GM21528 (cell line): ENCODE results near the gene STPG4.

Source experiments
- ATAC-seq: cut with Tn5 transposase; IDR thresholded peaks from one replicate; pipeline ENCODE4 v1.9.1; 2021; ENCODE audit warnings: mild to moderate bottlenecking, moderate library complexity; ENCODE audit not compliant: unreplicated experiment, low FRiP score

STPG4 gene

DNA sequence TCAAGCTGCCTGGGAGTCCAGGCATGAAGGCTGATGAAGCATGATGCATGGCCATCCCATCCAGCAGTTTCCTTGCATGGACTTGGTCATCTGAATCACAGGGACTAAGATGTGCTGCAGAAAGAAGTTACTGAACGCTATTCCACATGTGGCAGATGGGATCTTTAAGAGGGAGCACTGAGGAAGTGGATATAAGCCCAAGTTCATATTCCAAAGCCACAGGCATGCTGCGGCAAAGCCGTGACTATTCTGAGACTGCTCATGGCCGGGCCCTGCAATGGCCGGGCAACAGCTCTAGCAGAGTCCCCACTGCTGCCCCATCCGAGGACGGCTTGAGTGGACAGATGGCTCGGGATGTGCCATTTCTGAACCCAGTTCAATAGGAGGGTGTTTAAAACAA lies 61.5 kb downstream of the STPG4 start:
- ATAC-seq, result no peak

DNA sequence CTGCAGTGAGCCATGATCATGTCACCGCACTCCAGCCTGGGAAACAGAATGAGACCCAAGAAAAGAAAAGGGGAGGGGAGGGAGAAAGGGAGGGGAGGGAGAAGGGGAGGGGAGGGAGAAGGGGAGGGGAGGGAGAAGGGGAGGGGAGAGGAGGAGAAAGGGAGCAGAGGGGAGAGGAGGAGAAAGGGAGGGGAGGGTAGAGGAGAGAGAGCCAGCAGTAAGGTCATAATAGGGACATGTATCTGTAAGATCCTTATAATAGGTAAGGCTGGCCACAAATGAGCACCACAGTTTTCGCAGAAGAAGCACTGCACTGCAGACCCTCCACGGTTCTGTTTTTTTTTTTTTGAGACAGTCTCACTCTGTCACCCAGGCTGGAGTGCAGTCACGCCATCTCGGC lies 62.6 kb downstream of the STPG4 start:
- no peak for ATAC-seq

DNA sequence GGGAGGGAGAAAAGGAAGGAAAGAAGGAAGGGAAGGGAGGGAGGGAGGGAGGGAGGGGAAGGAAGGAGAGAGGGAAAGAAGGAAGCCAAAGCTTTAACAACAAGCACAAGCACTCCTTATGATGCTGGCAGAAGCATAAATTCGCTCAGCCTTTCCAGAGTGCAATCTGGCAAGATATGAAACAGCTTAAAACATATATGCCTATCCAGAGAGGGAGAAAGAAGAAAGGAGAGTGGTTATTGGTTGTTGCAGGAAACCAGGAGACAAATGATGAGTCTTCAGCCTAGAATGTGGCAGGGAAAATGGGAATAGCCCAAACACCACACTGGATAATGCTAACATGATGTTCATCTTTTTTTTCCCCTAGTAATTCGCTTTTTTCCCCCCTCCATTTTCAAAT lies 64.0 kb downstream of the STPG4 start:
- no peak for ATAC-seq

DNA sequence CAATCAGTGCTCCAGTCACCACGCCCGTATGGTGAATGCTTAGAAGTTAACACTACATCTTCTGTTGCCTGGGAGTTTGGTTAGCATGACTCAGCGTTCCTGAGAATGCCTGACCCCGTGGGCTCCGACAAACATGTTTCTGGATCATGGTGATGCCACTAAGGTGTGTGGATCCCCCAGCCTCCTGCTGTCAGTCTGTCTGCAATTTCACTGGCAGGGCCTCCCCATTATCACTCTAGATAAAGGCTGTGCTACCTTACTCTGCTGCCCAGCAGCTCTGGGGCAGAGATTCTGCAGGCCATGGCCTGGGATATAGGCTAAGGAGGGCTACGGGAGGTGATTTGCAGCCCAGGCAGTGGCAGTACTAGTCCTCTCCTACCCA lies 66.0 kb downstream of the STPG4 start:
- no peak for ATAC-seq

DNA sequence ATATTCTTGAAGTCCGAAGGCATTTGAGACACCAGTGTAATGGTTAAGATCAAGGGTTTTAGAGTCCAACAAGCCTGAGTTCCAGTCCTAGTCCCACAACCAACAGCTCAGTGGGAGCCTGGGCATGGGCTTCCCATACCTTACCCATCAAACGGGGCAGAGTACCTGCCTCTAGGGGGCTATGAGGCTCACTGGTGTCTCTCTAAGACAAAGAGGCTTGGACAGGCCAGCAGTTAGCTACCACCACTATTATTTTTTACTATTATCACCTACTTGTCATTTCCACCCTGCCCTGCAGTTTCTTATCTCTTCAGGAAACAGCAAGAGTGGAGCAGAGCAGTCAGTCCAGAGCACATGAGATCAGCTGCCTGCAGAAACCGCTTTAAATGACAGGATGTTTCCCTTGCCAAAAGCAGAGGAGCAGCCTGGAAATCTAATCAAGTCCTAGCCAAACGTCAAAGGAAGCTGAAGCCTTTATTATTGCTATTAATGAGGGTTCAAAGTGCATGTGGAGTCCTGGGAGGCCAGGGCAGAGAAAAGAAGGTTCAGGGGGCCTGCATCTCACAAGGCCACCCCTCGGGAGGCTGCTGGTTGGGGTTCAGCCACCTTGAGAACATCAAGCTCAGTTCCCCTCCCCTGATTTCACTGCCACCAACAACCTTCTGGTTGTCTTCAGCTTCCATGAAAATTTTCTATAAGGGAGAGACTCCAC lies 66.6 kb downstream of the STPG4 start:
- no peak for ATAC-seq

DNA sequence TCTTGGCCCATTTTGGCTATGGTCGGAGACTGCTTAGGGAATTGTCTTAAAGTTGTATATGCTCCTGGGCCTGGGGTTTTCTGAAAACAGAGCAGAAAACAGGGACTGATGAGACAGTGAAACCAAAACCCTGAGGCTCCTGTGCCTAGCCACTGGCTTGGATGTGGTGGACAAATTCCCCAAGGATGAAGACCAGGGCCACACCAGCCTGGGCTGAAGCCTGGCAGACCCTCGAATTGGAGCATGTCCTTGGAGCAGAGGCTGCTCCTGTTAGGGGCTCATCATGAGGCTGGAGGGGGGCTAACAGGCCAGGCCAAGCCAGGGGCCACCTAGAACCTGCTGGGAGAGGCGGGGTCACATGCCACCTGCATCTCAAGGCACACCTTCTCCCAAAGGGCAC lies 68.1 kb downstream of the STPG4 start:
- no peak for ATAC-seq

DNA sequence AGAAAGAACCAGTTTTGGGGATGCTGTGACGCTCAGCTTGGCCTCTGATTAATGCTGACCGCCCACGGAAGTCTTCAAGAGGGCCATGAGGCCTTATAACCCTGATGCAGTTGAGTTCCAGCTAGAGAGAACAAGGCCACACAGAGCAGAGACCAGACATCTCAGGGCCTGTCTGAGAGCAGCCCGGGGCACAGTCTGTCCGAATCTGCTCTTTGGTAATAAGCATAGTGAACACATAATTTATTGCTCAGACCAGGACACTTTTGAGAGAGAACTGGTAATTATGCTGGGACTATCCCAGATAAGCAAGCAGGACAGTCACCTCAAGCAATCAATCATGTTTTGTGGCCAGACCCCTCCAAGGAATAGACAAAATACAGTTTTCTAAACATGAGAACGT lies 68.5 kb downstream of the STPG4 start:
- ATAC-seq, result no peak

DNA sequence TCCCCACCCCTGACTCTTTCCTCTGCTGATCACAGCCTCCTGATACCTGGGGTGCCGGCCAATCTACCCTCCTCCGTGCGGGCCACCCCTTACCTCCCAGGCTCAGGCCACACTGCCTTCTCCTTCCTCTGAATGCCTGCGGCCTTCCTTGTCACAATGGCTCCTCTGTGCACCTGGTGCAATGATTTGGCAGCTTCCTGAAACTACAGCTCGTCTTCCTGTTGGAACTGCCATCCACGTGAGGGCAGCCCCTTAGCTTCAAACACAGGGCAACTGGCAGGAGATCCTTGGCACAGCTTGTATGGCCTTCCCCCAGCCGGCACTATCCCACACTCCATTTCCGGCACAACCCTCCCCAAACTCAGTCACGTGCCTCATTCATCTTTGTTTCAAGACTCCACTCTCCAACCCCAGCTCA lies 69.0 kb downstream of the STPG4 start:
- no peak for ATAC-seq

DNA sequence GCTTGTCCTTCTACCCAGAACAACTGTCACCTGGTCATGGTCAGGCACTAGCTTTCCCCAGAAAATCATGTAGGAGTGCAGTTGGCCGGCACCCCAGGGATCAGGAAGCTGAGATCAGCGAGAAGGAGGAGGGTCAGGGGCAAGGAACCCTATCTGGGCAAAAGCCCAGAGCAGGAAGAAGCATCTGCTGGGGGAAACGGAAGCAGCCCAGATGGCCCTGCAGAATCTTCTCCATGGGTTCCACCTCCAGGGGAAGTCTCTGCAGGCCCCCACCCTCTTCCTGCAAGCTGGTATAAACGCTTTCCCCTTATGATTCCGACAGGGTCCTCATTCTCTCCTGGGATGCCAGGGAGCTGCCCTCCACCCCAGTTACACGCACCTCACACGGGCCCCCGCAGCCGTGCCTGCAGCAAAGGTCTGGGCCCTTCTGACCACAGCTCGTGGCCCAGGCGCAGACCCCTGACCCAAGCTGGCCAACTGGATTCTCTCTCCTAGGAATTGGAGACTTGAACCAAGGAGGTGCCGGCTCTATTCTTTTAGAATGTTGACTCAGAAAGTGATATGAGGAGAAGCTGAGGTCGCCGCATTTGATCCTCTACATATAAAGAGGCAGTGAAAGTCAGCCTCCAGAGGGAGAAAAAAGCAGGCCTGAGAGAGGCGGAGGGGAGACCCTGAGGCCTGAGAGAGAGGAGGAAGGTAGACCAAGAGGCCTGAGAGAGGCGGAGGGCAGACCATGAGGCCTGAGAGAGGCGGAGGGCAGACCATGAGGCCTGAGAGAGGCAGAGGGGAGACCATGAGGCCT lies 71.0 kb downstream of the STPG4 start:
- no peak for ATAC-seq

DNA sequence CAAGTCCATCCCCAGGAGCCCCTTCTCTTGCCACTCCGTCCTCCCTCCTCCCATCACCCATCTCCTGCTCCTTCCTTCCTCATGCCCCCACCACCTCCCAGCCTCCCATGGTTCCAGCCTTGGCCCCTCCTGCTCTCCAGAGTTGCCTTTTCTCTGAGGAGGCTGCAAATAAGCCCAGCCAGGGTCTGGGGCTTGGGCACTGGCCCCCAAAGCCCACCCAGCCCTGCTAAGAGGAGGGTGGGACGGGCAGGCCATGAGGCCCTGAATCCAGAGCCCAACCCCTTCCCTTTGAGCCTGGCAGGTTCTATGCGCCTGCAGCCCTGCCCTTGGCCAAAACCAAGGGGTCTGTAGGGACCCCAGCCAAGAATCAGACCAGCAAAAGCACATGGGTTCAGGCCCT lies 71.6 kb downstream of the STPG4 start:
- no peak for ATAC-seq

DNA sequence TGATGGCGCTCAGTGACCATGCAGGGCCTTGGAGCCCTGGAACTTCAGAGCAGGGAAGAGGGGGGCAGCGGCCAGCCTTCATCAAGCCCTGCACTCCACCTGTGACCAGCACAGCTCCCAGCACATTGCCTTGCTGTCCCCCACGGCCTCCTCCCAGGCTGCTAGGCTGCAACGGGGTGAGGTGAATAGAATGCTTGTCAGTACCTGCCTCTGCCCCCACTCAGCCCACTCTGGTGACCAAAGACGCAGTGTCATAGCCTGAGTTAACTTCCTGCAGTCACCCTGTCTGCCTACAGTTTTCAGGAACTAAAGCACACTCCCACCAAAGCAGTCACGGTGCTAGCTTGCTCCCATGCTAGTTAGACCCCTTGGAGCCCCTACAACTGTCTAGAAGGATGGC lies 72.1 kb downstream of the STPG4 start:
- no peak for ATAC-seq

DNA sequence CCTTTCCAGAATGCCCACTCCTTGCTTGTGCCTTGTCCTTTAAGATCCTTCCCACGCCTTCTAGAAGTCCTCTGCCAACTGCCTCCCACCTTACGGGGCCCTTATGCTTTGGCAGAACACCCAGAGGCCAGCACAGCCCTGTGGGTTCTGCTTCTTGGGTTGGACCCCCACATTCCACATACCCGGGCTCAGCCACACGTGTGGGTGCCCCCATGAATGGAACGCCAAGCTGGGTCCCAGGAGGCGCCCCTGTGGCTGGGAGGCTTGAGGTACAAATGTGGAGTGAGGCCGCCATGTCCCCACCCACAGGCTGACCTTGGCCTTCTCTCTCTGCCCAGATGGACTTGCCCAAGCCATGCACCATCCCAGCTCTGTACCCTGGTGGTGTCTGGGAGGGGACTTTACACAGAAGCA lies 74.2 kb downstream of the STPG4 start:
- no peak for ATAC-seq

DNA sequence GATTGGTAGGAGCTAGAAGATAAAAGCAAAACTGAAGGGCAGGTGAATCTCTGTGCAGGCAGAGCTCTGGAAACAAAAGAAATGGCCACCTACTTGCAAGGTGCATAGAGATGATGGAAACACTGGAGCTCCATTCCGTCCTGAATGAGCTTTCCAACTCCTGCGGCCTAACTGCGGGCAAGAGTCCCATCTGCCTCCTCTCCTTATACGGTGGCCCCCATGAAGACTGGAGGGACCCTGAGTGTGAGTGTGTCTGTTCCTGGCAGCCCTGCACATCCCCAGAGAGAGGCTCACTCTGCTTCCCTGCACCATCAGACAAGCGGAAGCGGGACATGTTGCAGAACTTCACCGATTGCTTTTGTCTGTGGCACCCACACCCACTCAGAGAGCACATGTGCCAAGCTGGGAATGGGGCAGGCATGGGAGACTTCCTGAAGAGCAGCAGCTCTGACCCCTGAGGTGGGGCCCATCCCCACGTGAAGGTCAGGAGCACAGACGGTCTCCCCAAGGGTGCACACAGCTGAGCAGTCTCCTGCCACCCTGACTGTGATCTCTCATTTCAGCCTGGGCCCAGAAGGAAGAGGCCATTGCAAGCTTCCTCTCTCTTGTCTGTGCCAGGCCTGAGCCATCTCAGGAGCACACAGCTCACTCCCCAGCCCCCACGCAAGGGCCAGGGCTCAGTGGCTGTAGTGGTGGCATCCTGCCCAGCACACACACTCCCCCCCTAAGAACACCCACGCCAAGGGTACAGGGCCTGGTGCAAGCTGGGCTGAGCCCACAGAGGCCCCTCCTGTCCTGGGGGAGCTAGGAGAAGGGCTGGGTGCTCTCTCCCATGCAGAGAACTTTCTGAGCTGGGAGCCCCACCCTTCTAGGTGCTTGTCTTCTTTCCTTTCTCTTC lies 75.3 kb downstream of the STPG4 start:
- no peak for ATAC-seq

DNA sequence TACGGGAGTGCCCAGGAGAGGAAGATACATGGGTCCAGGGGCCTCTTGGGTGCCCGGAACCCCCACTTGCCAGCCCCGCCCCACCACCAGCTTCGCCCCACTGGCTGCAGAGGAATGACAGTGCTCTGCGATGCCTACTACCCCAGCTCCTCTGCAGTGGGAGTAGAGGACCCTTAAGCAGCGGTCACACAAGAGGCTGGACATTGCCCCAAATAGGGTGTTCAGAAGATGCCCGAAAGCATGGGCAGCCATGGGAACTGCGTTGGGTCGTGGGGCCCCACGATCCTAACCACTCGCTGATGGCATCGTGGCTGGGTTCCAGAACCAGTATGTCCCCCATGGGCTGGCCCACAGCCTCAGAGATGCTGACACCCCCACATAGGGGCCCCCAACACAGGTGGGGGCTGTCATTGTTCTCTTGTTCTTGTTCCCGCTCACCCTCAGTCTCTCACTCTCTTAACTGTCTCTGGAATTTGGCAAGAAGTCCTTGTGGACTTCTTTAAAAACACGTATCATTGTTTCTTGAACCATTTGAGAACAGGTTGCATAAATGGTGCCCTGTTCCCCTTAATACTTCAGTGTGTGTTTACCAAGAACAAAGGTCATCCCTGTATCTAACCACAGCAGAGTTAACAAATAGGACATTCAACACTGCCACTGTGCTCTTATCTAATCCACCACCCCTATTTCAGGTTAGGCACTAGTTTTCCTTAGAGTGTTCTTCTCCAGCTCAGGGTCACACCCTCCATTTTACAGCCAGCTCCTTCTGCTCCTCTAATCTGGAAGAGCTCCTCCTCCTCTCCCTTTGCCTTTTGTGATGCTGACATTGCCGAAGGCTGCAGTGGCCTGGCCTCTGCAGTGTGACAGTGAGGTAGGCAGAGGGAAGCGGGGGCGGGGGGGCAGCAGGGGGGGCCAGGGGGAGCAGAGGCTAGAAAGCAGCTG lies 76.3 kb downstream of the STPG4 start:
- ATAC-seq, result no peak

DNA sequence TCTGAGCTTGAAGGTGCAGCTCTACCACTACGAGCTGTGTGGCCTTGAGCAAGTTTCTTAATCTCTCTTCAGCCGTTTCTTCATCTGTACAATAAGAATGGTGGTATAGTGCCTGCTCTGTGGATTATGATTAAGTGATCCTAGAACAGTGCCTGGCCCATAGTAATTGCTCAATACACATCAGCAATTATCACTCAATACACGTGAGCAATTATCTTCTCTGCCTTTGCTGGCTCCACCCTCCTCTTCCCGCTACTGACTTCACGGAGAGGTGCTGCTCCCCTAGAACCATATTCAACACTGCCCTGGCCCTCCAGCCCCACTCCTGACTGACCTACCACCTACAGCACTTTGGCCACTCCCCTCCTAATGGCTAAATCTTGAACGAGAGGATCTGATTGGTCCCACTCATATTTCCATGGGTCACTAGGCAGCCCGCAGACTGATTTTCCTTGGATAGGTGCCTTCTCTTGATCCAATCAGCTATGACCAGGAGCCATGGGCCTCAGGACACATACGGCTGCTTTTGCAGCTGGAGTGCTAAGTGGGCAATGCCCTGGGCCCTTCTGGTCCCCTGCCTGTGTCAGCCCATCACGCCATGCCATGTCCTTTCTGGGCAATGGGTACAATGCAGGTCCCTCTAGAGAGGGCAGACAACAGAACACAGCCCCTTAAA lies 77.5 kb downstream of the STPG4 start:
- ATAC-seq, result no peak

DNA sequence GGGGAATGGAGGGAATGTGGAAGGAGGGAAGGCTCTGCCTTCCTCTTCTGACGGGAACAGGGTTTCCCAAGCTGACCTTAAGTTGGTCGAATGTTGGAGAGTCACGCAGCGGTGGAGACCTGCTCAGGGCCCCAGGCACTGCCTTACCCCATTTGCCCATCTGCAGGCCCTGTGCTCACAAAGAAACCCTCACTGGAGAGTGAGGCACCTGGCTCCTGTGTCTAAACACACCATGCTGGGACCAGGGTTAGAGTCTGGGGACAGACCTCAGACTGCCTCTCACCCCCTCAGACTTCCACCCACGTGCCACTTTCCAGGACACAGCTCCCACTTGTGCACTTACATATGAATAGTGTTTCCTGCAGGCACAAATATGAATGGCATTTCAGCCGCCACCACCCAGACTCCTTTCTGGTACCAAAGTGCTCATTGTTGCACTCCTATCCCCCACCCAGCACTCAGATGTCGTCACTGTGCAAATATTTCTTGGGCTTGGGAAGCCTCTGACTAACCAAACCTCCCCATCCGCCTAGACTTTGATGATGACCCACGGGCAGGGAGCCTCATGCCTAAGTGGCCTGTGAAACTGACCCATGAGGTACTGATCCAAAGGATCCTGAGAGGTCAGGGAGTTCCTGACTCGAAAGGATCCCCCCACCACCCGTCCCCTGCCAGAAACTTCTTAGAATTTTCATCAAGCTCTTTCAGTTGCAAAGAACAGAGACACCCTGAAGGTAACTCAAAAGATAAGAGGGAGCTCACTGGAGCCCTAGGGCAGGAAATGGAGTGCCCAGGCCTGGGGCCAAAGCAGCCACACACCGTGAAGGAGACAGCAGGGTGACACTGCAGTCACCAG lies 78.3 kb downstream of the STPG4 start:
- ATAC-seq, result no peak

DNA sequence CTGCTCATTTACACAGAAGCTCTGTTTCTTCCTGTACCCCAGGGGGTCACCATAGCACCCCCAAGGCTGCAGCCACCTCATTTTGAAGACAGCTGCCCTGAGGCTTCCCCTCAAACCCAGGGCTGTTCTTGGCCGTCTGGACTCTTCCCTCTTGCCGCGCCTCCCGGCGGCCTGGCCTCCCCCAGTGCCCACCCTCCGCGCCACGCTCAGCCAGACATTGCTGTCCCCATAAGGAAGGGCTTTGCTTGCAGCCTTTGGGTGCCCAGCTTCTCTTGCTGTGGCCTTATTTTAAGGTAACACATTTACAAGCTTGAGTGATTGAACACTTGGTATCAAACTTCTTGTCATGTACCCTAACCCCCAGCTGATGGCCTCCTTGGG lies 79.0 kb downstream of the STPG4 start:
- ATAC-seq, result no peak

DNA sequence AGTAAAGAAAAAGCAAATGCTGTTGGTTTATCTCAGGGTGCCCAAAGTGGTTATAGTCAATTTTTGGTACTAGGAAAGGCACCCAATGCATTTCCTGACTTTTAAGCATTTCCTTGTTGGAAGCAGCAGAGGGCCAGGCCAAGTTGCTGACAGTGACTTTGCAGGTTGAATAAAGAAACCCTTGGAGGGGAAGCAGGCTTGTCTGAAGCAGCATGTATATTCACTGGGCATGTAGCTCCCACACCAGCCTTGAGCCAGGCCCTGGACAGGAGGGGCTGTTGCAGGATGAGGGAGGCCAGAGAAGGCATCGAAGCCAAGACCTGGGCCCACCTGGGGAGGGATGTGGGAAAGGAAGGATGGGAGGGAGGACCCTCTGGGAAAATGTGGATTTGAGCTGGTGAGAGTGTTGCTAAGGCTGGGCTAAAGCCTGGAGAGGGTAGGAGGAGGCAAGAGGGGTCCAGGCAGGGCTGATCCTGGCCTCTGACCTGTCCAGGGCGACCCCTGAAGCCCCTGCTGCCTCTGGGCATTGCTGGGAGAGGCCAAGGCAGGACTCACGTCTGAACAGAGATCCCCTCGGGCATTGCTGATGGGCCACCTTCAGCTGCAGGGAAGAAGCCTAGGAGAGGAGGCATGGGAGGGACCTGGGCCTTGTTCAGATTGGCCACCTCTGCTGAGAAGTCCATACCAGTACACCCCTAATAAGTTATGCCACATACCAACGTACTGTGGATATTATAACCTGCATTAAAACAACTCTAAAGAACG lies 79.6 kb downstream of the STPG4 start:
- no peak for ATAC-seq
